Activated T-cell treated with anti-CD3 and anti-CD28 coated beads, Interleukin-2, amount 50 U/mL, for 24 hours (primary cell): ENCODE results near the gene CTAG2.
"Not testable (repeated sequence)": the region's sequence is repeated elsewhere in the genome, so short reads cannot be mapped to it uniquely, and the experiment has no call there.

Experiments used
- DNase-seq: peaks from one replicate; pipeline ENCODE4 v3.0.0-alpha.2; 2020
- H3K27ac Mint-ChIP-seq: 2 replicates; pipeline ENCODE4 v1.8.0; 2020; ENCODE audit warnings: mild to moderate bottlenecking, mixed read lengths
- H3K27me3 Mint-ChIP-seq: 2 replicates; pipeline ENCODE4 v1.8.0; 2020; ENCODE audit warnings: mixed read lengths
- H3K36me3 Mint-ChIP-seq: 2 replicates; pipeline ENCODE4 v1.8.0; 2020; ENCODE audit warnings: low read depth, mixed read lengths
- H3K4me1 Mint-ChIP-seq: 2 replicates; pipeline ENCODE4 v1.8.0; 2020; ENCODE audit warnings: low read depth, mixed read lengths
- H3K4me3 Mint-ChIP-seq: 2 replicates; pipeline ENCODE4 v1.8.0; 2020; ENCODE audit warnings: mild to moderate bottlenecking, moderate library complexity, mixed read lengths
- H3K9me3 Mint-ChIP-seq: 2 replicates; pipeline ENCODE4 v1.8.0; 2020; ENCODE audit warnings: mixed read lengths

Gene CTAG2

DNA sequence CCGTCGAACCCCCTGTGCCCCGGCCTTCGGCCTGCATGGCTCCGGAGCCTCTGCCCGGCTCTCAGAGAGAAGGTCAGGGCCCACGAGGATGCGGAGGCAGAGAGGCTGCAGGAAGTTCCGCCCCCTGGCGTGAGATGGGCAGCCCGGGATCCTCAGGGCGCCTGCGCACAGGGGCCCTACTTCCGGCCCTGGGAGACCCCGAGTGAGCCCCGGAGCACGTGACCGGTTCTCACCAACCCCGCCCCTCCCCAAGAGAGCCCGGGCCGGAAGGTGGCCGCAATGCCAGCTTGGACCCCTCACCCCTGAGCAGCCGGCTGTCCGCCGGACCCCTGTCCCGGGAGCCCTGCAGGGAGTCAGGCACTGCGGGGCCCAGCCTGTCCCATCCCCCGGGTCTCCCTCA is 34.2 kb downstream of the CTAG2 start, which contains the start of gene CTAG1B:
Gene CTAG1B (minus strand): TSS at position 101 of the 400 bp plus-strand sequence. CDS start 64 bp downstream, at position 37.
- H3K9me3 Mint-ChIP-seq, DNase-seq, H3K4me3 Mint-ChIP-seq, H3K36me3 Mint-ChIP-seq, H3K27ac Mint-ChIP-seq, H3K4me1 Mint-ChIP-seq, H3K27me3 Mint-ChIP-seq: not testable (repeated sequence)

DNA sequence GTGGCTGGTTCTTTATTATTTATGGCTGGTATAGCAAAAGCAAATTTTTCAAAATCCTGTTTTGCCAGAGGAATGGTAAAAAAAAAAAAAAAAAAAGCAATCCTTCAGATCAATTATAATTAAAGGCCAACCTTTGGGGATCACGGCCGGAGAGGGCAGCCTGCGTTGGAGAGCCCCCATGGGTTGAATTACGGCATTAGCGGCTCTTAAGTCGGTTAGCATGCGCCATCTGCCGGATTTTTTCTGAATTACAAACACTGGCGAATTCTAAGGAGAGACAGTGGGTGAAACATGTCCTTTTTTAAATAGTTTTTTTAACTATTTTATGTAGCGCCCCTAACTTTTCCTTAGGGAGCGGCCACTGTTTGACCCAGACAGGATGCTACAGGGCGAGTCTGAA is 39.8 kb downstream of the CTAG2 start:
- H3K4me1 Mint-ChIP-seq, H3K36me3 Mint-ChIP-seq, H3K27ac Mint-ChIP-seq, H3K9me3 Mint-ChIP-seq, H3K4me3 Mint-ChIP-seq, DNase-seq, H3K27me3 Mint-ChIP-seq: not testable (repeated sequence)

DNA sequence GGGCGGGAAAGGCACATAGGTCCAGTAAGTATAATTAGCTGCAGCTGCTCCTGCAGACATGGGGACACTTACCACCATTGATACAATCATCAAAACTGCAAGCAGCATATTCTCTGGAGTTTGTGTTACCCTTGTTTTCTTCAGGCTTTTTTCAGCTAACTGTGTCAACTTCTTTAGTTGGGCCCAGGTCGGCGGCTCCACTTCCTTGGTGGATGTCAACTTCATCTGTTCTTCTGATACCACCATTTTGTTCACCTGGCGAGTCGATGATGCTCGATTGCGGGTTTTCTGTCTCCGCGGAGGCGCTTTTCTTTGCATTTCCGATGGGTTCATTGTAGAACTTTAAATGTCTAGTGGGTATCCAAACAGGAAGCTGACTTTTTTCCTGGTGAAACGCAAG is 42.2 kb downstream of the CTAG2 start:
- not testable (repeated sequence) for H3K4me3 Mint-ChIP-seq, H3K9me3 Mint-ChIP-seq, H3K36me3 Mint-ChIP-seq, H3K4me1 Mint-ChIP-seq, H3K27ac Mint-ChIP-seq, DNase-seq
- H3K27me3 Mint-ChIP-seq, result peaks cover 11% of the 10 kb centered on the region

DNA sequence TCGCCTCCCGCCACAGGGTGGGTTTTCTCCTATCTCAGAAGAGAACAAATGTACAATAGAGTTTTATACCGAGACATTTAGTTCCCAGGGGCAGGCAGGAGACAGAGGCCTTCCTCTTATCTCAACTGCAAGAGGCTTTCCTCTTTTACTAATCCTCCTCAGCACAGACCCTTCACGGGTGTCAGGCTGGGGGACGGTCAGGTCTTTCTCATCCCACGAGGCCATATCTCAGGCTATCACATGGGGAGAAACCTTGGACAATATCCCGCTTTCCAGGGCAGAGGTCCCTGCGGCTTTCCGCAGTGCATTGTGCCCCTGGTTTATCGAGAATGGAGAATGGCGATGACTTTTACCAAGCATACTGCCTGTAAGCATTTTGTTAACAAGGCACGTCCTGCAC is 44.6 kb downstream of the CTAG2 start:
- DNase-seq, H3K27ac Mint-ChIP-seq, H3K9me3 Mint-ChIP-seq, H3K36me3 Mint-ChIP-seq, H3K4me1 Mint-ChIP-seq, H3K4me3 Mint-ChIP-seq: not testable (repeated sequence)
- peaks cover 18% of the 10 kb centered on the region for H3K27me3 Mint-ChIP-seq

DNA sequence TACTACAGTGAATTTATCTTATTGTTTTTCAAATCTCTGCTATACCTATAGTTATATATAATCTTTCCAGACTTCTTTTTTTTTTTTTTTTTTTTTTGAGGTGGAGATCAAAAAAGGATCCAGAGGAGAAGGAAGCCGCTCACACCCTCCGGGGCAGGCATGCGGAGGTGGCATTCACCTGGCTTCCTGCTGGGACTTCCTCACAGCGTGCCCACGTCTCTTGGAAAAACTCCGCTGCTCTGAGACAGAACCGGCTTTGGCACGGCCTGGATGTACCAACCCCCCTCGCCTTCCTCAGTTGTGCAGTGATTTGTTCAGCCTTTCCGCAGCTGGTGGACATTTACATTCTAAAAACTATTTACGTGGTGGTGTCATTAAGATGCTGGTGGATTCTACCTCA is 45.4 kb downstream of the CTAG2 start:
- not testable (repeated sequence) for H3K9me3 Mint-ChIP-seq, H3K36me3 Mint-ChIP-seq, DNase-seq, H3K4me1 Mint-ChIP-seq, H3K4me3 Mint-ChIP-seq, H3K27ac Mint-ChIP-seq
- peaks cover 18% of the 10 kb centered on the region for H3K27me3 Mint-ChIP-seq

DNA sequence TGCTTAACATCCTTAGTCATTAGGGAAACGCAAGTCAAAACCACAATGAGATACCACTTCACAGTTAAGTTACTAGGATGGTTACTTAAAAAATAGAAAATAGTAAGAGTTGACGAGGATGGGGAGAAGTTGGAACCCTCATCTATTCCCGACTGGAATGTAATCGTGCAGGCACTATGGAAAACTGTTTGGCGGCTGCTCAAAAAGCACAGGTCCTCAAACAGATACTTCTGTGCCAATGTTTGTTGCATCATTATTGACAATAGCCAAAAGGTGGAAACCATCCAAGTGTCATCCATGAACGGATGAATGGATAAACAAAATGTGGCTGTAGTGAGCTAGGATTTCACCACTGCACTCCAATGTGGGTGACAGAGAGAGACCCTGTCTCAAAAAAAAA is 46.0 kb downstream of the CTAG2 start:
- Mint-ChIP-seq H3K4me3 (no peak overlapping the region), H3K27me3 (peaks cover 21% of the 10 kb centered on the region), H3K36me3 (no peaks in the 10 kb centered on the region)

DNA sequence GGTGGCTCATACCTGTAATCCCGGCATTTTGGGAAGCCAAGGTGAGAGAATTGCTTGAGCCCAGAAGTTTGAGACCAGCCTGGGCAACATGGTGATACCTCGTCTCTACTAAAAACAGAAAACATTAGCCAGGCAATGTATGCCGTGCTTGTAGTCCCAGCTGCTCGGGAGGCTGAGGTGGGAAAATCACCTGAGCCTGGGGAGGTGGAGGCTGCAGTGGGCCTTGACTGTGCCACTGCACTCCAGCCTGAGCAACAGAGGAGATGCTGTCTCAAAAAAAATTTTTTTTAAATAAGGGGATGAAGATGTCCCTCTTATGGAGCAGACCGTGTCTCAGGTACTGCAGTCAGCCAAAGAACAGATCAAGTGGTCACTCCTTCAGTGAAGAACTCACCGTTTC is 47.8 kb downstream of the CTAG2 start:
- H3K27ac Mint-ChIP-seq, result no peak overlapping the region
- peaks cover 5% of the 10 kb centered on the region for H3K4me1 Mint-ChIP-seq
- no peak for DNase-seq
- H3K27me3 Mint-ChIP-seq, result peaks cover 21% of the 10 kb centered on the region
- H3K36me3 Mint-ChIP-seq, result no peaks in the 10 kb centered on the region
- H3K9me3 Mint-ChIP-seq, result no peaks in the 10 kb centered on the region
- H3K4me3 Mint-ChIP-seq, result no peak overlapping the region

More for the DNA sequence above, 46.0 kb downstream of the CTAG2 start:
- DNase-seq, result no peak
- Mint-ChIP-seq H3K9me3 (no peaks in the 10 kb centered on the region), H3K27ac (no peak overlapping the region), H3K4me1 (peaks cover 5% of the 10 kb centered on the region)

DNA sequence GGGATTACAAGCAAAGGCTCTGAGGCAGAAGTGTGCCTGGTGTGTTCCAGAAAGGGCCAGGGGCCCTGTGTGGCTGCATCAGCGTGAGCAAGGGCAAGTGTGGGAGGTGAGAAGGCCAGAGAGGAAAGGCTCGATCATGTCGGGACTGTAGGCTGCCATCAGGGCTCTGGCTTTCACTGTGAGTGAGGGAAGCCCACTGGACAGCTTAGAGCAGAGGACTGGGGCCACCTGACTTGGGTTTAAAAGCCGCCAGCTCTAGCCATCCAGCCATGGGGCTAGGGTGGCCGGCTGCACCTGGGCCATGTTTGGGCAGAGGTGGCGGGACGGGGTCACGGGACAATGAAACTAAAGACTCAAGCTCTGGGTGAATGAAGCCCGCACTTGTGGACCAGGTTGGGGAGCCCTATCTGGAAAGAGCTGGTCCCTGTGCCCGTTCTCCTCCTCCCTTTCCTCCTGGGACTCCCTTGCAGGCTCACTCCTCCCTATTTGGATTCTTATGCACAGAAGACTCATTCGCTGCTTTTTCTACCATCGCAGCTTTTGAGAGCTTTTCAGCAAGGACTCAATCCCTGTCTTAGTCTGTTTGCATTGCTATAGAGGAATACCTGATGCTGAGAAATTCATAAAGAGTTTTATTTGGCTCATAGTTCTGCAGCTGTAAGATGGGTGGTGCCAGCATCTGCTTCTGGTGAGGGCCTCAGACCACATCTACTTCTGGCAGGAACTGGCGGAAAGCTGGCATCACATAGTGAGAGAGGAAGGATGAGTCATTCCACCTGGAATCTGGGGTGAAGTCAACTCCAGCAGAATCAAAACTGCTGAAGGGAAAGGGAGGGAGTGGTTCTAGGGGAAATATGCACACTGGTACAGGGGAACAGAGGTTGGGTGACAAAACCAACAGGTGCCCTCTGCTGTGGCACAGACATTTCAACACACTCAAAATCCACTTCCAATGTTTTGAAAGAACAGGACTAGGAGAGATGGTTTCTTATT is 49.6 kb downstream of the CTAG2 start:
- H3K4me3 Mint-ChIP-seq, result no peak overlapping the region
- no peaks in the 10 kb centered on the region for H3K36me3 Mint-ChIP-seq
- H3K9me3 Mint-ChIP-seq, result no peaks in the 10 kb centered on the region
- H3K27ac Mint-ChIP-seq, result no peak overlapping the region
- peaks cover 10% of the 10 kb centered on the region for H3K4me1 Mint-ChIP-seq
- no peak for DNase-seq
- peaks cover 28% of the 10 kb centered on the region for H3K27me3 Mint-ChIP-seq

DNA sequence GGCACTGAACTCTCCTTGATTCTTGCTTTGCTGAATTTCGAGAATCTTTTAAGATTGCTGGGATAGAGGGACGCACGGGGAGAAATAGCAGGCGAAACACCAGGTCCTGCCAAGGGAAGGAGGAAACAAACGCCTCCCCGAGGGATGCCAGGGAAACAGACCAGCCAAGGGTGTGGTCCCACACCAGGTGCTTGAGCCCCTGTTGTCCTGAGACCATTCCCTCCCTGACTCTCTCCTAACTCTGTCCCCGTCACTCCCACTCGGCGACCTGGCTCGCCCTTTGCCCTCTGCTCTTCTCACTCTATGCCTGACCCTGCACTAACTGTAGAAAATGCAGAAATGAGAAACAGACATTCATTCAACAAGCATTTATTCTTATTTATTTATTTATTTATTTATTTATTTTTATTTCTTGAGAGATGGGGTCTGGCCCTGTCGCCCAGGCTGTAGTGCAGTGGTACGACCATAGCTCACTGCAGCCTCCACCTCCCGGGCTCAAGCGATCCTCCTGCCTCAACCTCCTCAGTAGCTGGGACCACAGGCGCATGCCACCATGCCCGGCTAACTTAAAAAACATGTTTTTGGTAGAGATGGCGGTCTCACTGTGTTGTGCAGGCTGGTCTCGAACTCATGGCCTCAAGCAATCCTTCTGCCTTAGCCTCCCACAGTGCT is 50.5 kb downstream of the CTAG2 start:
- DNase-seq, result no peak
- Mint-ChIP-seq H3K4me3 (no peak overlapping the region), H3K4me1 (peaks cover 10% of the 10 kb centered on the region), H3K9me3 (no peaks in the 10 kb centered on the region), H3K36me3 (no peaks in the 10 kb centered on the region), H3K27ac (no peak overlapping the region), H3K27me3 (peaks cover 30% of the 10 kb centered on the region)

DNA sequence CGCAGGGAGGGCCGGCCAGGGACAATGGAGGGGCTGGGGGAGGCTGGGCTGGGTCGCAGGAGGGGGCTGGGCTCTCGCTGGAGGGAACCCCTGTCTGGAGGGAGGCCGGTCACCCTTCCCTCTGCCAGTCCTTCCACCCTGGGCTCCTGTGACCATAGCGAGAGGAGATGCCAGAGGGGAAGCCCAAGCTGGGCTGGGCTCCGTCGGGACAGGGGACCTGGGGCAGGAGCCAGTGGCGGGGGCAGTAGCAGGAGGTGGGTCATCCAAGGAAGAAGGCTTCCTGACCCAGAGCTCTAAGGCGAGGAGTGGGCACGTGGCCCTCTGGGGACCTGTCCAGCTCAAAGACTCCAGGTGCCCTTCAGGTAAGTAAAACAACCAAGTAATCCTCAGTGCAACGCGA is 51.2 kb downstream of the CTAG2 start:
- no peaks in the 10 kb centered on the region for H3K9me3 Mint-ChIP-seq
- no peak overlapping the region for H3K27ac Mint-ChIP-seq
- peaks cover 35% of the 10 kb centered on the region for H3K27me3 Mint-ChIP-seq
- DNase-seq, result no peak
- H3K36me3 Mint-ChIP-seq, result no peaks in the 10 kb centered on the region
- no peak overlapping the region for H3K4me3 Mint-ChIP-seq
- peaks cover 10% of the 10 kb centered on the region for H3K4me1 Mint-ChIP-seq
